WI38 (cell line): ENCODE data around the gene MED27.

Experiments
- H3K4me3 ChIP-seq: 2 replicates; pipeline ENCODE4 v1.5.1; 2011; ENCODE audit warnings: low read depth, mild to moderate bottlenecking, control low read depth, low read length
- CTCF ChIP-seq: IDR thresholded peaks from 2 replicates; pipeline ENCODE4 v1.5.1; 2012; ENCODE audit warnings: low read depth, mild to moderate bottlenecking, control low read depth, low read length

MED27 gene

GRCh38 chr9:131835151-131835910 is 244.3 kb downstream of the MED27 start:
- H3K4me3 ChIP-seq, result no peak overlapping the region
- no peak for TF ChIP-seq CTCF

DNA sequence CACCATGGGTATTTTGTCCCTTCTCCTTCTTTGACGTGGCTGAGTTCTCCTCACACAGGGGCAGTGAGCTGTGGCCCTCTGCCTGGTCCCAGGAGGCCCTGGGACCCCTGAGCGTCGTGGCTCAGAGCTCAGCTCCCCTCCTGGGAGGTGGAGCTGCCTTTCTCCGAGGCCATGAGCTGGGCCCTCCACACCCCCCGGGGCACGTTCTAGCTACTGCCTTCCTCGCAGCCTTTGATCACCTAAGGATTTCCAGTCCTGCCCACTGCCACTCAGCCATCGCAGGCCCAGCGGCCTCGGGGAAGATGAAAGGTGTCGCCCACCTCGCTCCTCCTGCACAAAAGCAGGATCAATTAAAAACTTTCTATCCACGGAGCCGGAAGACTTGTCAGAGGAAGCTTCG is 244.9 kb downstream of the MED27 start:
- no peak for TF ChIP-seq CTCF
- no peak overlapping the region for H3K4me3 ChIP-seq

DNA sequence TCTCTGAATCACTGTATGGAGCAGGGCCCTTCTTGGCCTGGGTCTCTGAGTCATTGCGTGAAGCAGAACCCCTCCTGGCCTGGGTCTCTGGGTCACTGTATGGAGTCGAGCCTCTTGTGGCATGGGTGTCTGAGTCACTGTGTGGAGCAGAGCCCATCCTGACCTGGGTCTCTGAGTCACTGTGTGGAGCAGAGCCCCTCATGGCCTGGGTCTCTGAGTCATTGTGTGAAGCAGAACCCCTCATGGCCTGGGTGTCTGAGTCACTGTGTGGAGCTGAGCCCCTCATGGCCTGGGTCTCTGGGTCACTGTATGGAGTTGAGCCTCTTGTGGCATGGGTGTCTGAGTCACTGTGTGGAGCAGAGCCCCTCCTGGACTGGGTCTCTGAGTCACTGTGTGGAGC is 245.8 kb downstream of the MED27 start:
- H3K4me3 ChIP-seq, result no peak overlapping the region
- TF ChIP-seq CTCF, result no peak

GRCh38 chr9:131833083-131833482 is 246.6 kb downstream of the MED27 start:
- H3K4me3 ChIP-seq, result no peak overlapping the region
- TF ChIP-seq CTCF, result no peak

- TF ChIP-seq CTCF, result no peak
- H3K4me3 ChIP-seq, result no peak overlapping the region
Observed at GRCh38 chr9:131831380-131832165, 248.1 kb downstream of the MED27 start.

GRCh38 chr9:131827821-131828369 is 251.8 kb downstream of the MED27 start:
- H3K4me3 ChIP-seq, result no peak overlapping the region
- no peak for TF ChIP-seq CTCF
